NCI-H1092 treated with DMSO at 0.1 percent for 48 hours (cell line): ENCODE measurements around the gene TFDP2.
"Not testable (repeated sequence)": the region's sequence is repeated elsewhere in the genome, so short reads cannot be mapped to it uniquely, and the experiment has no call there.

Experiments used
- DNase-seq: peaks from one replicate; lab custom pipeline; 2025; lab: John Stamatoyannopoulos, UW

Gene TFDP2

DNA sequence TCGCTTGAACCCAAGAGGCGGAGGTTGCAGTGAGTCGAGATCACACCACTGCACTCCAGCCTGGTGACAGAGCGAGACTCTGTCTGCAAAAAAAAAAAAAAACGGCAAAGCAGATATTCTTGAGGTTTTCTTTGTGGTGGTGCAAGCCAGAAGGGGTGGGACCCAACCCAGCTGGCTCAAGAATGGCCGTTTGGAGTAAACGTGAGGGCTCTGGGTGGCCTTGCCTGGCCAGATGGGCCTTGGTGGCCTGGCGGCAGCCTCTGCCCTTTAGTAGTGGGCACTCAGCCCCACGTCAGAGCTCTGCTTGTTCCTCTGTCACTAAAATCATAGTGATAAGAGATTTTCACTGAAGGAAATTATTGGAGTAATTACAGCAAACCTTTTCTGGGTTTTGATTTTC lies 222.4 kb downstream of the TFDP2 start:
- DNase-seq: no peak

DNA sequence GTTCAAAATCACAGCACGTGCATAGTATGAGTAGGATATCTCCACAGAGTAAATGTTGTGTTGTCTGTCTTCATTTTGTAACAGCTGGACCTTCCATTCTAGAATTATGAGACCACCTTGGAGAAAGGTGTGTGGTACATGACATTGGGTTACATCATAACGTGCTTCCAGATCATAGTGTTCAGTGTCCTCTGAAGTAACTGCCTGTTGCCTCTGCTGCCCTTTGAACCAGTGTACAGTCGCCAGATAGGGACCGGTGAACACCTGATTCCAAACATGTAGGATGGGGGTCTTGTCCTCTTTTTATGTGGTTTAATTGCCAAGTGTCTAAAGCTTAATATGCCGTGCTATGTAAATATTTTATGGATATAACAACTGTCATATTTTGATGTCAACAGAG lies 223.7 kb downstream of the TFDP2 start:
- DNase-seq: not testable (repeated sequence)

- DNase-seq: no peak
Measured at GRCh38 chr3:141921316-141921715, 228.0 kb downstream of the TFDP2 start.

- DNase-seq: no peak
Measured at GRCh38 chr3:141920701-141921100, 228.6 kb downstream of the TFDP2 start.

DNA sequence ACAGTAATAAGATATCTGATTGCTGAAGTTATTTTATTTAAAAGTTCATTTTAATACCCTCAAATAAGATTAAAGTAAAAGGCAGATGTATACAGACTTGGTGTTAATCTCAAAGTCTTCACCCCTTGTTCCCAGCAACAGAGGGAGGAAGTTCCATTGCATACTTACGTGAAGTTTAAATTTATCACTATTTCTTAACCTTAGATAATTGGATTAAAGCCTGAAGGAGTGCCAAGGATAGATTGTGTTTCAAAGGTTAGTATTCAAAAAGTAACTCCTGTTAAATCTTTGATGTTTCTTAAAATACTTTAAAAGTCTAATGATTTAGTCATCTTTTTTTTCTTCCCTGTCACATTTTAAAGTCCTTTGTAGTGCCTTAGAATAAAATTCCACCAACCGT lies 233.6 kb downstream of the TFDP2 start:
- DNase-seq: no peak

DNA sequence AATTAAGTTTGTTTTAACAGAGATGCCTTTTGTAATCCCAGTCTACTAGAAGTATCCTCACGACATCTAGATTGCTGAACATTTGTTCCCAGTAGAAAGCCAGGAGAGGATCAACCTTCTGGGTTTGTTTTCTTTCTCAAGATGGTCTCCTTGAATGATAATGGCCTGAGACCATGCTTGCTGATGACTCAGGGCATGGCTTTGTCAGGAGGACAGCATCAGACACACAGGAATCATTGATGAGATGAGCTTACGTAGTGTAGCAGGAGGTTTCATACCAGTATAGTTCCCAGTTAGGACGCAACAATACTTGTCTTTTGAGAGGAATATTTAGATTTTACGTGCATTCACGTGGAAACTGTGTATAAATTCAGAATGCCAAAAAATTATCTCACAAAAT lies 234.3 kb downstream of the TFDP2 start:
- no peak for DNase-seq

- DNase-seq: no peak
Measured at GRCh38 chr3:141914311-141914710, 235.0 kb downstream of the TFDP2 start.

DNA sequence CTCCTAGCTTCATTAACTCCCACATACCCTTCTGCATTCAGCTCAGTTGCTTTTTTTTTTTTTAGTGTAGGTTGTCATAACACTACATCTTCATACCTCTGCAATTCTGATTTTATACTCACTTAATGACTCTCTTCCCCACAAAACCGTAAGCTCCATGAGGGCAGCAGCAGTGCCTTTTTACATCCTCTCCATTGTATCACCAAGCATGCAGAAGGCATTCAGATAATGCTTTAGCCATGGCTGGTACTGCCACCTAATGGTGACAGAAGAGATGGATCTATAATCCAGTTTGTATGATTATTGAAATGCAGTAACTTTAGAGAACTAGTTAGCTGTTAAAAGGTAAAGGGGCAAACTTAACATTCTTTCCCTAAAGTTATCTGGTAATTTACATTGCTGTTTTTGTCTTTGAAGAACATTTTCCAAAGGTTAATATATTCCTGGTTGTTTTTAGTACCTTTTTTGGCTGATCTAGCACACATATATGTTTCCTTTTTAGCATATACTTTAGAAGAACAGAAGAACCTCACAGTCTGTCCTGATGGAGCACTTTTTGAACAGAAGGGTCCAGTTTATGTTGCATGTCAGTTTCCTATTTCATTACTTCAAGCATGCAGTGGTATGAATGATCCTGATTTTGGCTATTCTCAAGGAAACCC lies 236.1 kb downstream of the TFDP2 start:
- DNase-seq: peak; percentile 22

GRCh38 chr3:141909986-141910385 lies 239.4 kb downstream of the TFDP2 start:
- not testable (repeated sequence) for DNase-seq

GRCh38 chr3:141909408-141909807 lies 239.9 kb downstream of the TFDP2 start:
- no peak for DNase-seq

- no peak for DNase-seq
Measured at GRCh38 chr3:141905129-141905528, 244.2 kb downstream of the TFDP2 start.

DNA sequence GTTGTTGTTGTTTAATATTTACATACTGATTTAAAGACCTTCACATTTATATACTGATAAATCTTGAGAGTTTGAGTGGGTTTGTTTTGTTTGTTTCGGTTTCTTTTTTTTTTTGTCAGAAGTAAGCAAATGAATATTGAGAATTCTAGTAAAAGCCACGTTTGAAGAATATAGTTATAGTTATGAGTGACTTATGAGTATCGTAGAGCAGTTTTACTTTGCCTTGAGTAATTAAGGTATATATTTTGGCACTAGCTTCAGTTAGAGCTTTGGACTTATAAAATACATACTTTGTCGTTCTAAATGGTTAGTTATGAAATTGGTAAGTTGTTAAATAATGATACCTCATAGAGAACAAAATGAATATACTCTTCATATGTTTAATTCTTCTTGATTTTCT lies 245.1 kb downstream of the TFDP2 start:
- DNase-seq: no peak

GRCh38 chr3:141901914-141902313 lies 247.4 kb downstream of the TFDP2 start:
- no peak for DNase-seq

DNA sequence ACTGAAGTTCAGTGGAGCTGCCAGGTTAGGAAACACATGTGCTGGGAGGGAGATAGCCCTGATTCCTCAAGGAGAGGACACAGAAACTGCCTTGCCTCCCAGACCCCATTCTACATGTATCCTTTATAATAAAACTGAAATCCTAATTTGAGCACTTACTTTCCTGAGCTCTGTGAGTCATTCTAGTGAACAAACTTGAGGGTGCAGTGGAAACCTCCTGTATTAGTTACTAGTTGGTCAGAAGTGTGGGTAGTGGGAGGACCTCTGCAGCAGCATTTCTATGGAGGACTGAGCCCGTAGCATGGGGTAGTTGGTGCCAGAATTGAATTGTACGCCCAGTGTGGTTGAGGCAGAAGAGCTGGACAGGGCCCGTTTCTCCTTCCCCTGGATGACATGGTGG lies 249.0 kb downstream of the TFDP2 start:
- no peak for DNase-seq

DNA sequence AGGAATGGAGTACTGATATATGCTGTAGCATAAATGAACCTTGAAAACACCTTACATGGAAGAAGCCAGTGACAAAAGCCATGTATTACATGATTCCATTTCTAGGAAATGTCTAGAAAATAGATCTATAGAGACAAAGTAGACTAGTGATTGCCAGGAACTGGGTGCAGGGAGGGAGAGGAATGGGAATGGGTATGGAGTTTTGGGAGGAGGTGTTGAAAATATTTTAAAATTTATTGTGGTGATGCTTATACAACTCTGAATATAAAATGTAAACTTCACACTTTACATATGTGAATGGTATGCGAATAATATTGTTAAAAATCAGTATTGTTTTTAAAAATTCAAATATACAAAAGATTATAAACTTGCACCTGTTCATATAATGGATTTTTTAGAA lies 250.4 kb downstream of the TFDP2 start:
- DNase-seq: no peak

GRCh38 chr3:141895731-141896130 lies 253.6 kb downstream of the TFDP2 start:
- DNase-seq: no peak

DNA sequence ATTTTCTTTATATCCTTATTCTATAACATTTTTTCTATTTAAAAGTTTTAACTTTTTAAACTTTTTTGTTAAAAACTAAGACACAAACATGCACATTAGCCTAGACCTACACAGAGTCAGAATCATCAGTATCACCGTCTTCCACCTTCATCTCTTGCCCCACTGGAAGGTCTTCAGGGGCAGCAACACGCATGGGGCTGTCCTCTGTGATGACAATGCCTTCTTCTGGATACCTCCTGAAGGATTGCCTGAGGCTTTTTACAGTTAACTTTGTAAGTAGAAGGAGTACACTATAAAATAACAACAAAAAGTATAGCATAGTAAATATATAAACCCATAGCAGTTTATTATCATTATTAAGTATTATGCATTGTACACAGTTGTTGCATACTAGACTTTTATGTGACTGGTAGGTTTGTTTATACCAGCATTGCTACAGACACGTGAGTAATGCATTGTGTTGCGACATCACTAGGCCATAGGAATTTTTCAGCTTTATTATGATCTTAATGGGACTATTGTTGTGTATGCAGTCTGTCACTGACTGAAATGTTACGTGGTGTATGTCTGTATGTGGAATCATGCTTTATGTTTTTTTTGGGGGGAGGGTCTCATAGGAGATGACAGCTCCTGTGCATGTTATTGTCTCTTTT lies 254.7 kb downstream of the TFDP2 start:
- no peak for DNase-seq
